Measurements from ENCODE around the gene NES.
A peak's percentile ranks its signal among the peaks of the same experiment; 100 is the strongest.

NES gene

GRCh38 chr1:156662005-156662799 lies 15.0 kb downstream of the NES start:
- no peak for DNase-seq (ENCODE audit: low read depth in 2 of 2)

DNA sequence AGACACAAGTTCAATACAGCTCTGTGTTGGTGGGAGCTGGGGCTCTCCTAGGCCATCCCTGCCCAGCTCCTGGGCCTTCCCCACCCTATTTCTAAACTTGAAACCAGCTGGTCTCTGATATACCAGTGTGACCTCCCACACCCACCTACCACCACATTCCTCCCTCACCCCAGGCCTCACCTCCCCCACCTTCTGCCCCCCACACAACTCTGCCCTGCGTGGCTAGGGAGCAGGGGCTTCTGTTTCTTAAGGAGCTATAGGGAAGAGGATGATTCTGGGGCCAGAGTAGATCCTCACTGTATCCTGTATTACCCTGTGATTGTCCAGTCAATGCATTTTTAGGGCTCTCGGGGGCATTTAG lies 16.5 kb downstream of the NES start:
- no peak for DNase-seq (ENCODE audit: low read depth in 2 of 2)

DNA sequence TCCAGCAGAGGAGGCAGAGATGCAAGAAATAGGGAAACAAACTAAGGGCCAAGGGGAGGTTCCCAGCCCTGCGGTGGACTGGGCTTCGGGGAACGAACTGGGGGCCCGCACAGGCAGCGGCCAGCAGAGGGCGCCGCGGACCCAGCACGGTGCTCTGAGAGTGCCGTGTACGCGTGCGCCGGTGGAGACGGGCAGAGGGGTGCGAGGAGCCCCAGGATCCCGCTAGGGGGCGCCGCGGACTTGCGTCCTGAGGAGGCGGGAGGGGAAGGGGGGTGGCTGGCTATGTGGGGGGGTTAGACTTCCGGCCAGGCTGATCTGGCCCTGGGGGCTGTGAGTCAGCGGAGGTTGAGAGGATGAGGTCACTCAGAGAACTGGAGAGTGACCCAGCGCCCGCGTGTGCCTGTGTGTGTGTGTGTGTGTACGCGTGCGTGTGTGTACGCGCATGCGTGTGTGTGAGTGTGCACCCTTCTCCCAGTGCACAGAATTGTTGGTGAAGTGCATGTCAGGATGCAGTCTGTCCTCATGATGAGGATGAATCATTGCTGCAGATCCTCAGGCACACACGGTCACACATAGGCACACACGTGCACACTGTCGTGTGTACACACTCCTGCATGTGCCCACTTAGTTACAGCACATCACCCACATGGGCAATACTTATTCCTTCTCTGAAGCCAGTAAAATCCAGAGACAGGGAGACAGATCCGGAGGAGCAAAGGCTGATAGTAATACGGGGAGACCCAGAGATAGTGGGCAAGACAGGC lies 17.0 kb downstream of the NES start:
- peak; percentile 69 to 78 for DNase-seq (ENCODE audit: low read depth in 2 of 2)

DNA sequence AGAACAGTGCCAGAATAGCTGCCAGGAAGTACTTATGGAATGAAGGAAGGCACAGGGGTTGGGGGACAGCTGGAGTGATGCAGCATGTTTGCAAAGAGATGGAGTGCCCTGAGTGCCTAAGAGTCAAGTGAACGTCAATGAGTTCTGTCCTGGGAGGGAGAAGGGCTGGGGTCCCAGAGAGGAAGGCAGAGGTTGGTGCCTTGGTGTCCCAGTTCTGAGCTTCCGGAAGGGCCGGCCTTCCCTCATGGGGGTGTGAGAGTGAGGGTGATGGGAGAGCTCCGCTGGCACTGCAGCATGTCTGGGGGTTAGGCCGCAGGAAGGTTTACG lies 17.6 kb downstream of the NES start:
- no peak for DNase-seq (ENCODE audit: low read depth in 2 of 2)

DNA sequence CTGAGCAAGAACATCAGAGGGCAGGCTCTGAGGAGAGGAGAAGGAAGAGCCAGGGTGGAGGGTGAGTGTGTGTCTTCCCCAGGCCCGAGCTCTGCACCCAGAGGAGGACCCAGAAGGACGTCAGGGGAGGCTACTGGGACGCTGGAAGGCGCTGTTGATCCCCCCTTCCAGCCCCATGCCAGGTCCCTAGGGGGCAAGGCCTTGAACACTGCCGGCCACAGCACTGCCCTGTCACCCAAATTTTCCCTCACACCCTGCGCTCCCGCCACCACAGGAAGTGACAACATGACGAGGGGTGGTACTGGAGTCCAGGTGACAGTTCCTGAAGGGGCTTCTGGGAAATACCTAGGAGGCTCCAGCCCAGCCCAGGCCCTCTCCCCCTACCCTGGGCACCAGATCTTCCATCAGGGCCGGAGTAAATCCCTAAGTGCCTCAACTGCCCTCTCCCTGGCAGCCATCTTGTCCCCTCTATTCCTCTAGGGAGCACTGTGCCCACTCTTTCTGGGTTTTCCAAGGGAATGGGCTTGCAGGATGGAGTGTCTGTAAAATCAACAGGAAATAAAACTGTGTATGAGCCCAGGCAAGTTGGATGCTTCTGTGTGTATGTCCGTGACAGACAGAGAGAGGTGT lies 18.1 kb downstream of the NES start:
- no peak for DNase-seq (ENCODE audit: low read depth in 2 of 2)

GRCh38 chr1:156658496-156658895 lies 18.7 kb downstream of the NES start:
- DNase-seq (ENCODE audit: low read depth in 2 of 2), result no peak

DNA sequence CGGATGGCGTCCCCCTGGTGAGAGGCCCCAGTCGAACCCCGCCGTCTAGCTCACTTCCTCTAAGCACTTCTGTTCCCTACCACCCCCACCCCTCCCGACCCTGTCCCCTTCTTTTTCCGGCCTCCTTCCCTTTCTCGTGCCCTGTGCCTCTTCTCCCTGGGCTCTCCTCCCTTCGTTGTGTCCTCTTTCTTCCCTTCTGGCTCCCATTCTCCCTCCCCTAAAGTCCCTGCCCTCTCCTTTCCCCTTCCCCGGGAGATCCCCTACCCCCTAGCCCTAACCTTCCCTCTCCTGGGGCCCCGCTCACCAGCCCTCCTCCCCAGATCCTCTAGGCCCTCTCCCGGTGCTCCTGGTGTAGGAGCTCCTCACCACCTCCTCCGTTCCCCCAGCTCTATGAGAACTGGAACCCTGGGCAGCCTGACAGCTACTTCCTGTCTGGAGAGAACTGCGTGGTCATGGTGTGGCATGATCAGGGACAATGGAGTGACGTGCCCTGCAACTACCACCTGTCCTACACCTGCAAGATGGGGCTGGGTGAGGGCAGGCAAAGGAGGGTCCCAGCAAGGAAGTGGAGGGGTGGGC lies 19.4 kb downstream of the NES start:
- no peak for DNase-seq (ENCODE audit: low read depth in 2 of 2)

DNA sequence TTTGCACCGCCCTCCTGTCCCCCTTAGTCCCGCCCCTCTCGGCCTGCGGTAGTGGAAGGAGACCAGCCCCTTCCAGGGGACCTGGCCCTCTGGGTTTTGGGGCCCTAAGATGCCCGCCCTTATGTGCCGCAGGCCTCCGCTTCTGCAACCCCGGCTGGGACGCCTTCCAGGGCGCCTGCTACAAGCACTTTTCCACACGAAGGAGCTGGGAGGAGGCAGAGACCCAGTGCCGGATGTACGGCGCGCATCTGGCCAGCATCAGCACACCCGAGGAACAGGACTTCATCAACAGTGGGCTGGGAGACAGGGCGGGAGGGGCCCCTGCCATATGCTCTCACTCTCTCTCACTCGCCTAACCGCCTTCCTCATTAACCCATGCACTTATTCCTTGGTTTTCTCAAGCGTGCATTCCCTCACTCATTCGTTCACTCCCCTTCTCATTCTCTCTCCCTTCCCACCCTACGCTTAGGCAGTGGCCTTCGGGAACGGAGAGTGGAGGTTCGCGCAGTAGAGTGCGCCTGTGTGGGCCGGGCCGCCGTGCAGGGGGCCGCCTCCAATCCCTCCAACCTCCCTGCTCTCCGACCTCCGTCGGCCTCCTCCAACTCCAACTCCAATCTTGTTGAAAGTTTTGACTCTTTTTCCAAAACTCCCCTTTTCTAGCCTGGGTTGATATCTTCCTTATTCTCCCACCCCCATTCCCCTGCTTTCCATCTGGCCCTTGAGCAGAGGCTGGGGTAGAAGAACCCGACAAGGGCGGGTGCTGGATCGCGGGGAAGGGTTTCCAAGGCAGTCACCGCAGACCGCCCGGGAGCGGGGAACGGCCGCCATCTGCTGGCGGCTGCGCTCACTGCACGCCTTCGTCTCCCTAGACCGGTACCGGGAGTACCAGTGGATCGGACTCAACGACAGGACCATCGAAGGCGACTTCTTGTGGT lies 20.1 kb downstream of the NES start:
- peak; percentile 49 to 61 for DNase-seq (ENCODE audit: low read depth in 2 of 2)

- no peak for DNase-seq (ENCODE audit: low read depth in 2 of 2)
Measured at GRCh38 chr1:156655904-156656516, 21.2 kb downstream of the NES start.

- no peak for DNase-seq (ENCODE audit: low read depth in 2 of 2)
Measured at GRCh38 chr1:156655151-156655903, 21.9 kb downstream of the NES start.

DNA sequence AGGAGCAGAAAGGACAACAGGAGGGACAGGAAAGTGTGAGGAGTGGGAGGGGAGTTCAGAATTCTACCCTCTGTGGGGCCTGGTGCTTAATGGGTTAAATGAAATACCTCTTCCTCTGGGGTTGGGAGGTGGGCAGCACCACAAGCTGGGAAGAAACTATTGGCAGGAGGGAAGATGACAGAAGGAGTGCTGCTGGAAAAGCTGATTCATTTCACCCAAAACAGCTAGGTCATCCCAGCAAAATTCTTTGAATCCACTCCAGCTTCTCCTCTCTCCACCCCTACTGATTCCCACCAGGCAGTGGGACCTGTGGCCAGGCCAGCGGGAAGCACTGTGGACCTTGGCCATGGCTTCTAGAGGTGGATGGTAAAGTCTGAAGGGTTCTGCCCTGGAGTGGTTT lies 22.5 kb downstream of the NES start:
- no peak for DNase-seq (ENCODE audit: low read depth in 2 of 2)

- no peak for DNase-seq (ENCODE audit: low read depth in 2 of 2)
Measured at GRCh38 chr1:156652992-156653355, 24.2 kb downstream of the NES start.

- no peak for DNase-seq (ENCODE audit: low read depth in 2 of 2)
Measured at GRCh38 chr1:156652131-156652991, 24.8 kb downstream of the NES start.

GRCh38 chr1:156648951-156649350 lies 28.3 kb downstream of the NES start:
- DNase-seq (ENCODE audit: low read depth in 2 of 2), result no peak

DNA sequence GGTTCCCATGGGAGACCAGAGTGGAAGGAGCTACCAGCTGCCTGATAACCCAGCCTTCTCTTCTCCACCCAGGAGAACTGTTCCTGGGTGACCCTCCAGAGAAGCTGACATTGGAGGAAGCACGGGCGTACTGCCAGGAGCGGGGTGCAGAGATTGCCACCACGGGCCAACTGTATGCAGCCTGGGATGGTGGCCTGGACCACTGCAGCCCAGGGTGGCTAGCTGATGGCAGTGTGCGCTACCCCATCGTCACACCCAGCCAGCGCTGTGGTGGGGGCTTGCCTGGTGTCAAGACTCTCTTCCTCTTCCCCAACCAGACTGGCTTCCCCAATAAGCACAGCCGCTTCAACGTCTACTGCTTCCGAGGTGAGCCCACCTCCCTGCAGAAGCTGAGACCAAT lies 28.7 kb downstream of the NES start:
- no peak for DNase-seq (ENCODE audit: low read depth in 2 of 2)

DNA sequence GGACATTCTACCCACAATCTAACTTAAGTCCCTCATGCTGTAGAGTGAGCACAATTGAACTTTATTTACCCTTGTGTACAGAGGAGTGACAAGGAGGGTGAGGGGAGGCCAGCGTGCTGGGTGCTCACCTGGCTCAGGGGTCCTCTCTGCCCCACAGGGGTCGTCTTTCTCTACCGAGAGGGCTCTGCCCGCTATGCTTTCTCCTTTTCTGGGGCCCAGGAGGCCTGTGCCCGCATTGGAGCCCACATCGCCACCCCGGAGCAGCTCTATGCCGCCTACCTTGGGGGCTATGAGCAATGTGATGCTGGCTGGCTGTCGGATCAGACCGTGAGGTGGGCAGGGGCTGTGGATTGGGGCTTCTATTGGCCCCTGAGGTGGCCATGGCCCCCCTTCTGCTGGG lies 29.9 kb downstream of the NES start:
- DNase-seq (ENCODE audit: low read depth in 2 of 2), result no peak

GRCh38 chr1:156646738-156647211 lies 30.4 kb downstream of the NES start:
- DNase-seq (ENCODE audit: low read depth in 2 of 2), result no peak

- no peak for DNase-seq (ENCODE audit: low read depth in 2 of 2)
Measured at GRCh38 chr1:156645666-156646065, 31.5 kb downstream of the NES start.

- DNase-seq (ENCODE audit: low read depth in 2 of 2), result no peak
Measured at GRCh38 chr1:156645056-156645455, 32.2 kb downstream of the NES start.

Data from stimulated activated CD8-positive, alpha-beta memory T cell treated with anti-CD3 and anti-CD28 coated beads, Interleukin-7, amount 100 ng/mL, for 1 hour (primary cell).